Prostate gland (tissue), 2 donors: Measurements from ENCODE around the gene VASN. TPM values are rescaled to one million over a fixed set of nuclear protein-coding genes. Genes with fewer than 3 reads are reported as not detected.
A peak's percentile ranks its signal among the peaks of the same experiment; 100 is the strongest.

Experiments used
- DNase-seq: peaks from one replicate; pipeline ENCODE4 v3.0.0-alpha.2; 2019; ENCODE audit warnings: low spot score
- H3K27ac ChIP-seq, 2 donors: fragments of 200-600 bp; sonication (generic); 2 replicates each; pipeline ENCODE4 v1.5.1; 2017 to 2019
- H3K27me3 ChIP-seq: fragments of 200-600 bp; sonication (generic); replicated peaks from 2 replicates; pipeline ENCODE4 v1.5.1; 2019; ENCODE audit not compliant: insufficient read depth
- H3K36me3 ChIP-seq, 2 donors: fragments of 200-600 bp; sonication (generic); 1 replicate in 1 of 2; 2 replicates in 1 of 2; pipeline versions ENCODE4 v1.5.1 to v1.8.1; 2017 to 2019
- H3K4me1 ChIP-seq: fragments of 200-600 bp; sonication (generic); replicated peaks from 2 replicates; pipeline ENCODE4 v1.5.1; 2019
- H3K4me3 ChIP-seq, 2 donors: fragments of 200-600 bp; sonication (generic); 2 replicates each; pipeline ENCODE4 v1.5.1; 2017 to 2019
- H3K9me3 ChIP-seq: fragments of 200-600 bp; sonication (generic); 2 replicates; pipeline ENCODE4 v1.5.1; 2017
- CTCF ChIP-seq, 4 experiments: fragments of 200-600 bp in 2 of 4; fragments of 450-650 bp in 2 of 4; sonication (generic) in 2 of 4; IDR thresholded peaks; 1 replicate in 3 of 4; 2 replicates in 1 of 4; pipeline ENCODE4 v1.5.1; 2016 to 2019; ENCODE audit warnings: antibody characterized with exemption in 4 of 4, mild to moderate bottlenecking in 2 of 4, moderate library complexity in 2 of 4
- POLR2A ChIP-seq: fragments of 450-650 bp; IDR thresholded peaks from one replicate; pipeline ENCODE4 v1.6.1; 2016; ENCODE audit warnings: antibody characterized with exemption, mild to moderate bottlenecking
- POLR2AphosphoS5 ChIP-seq: sonication (generic); formaldehyde crosslinking; IDR thresholded peaks from one replicate; pipeline ENCODE4 v1.6.1; 2017; ENCODE audit warnings: antibody characterized with exemption
- WGBS: methylation state at CpG from one replicate; pipeline ENCODE4 v1.1.5; 2018; 5-methylcytosine and 5-hydroxymethylcytosine counted together
- intact Hi-C: fragments of 100-400 bp; cut with DNase I; formaldehyde crosslinking; loops from one replicate; pipeline ENCODE4 v1.14.2; 2022
- total RNA-seq, 2 donors: library from RNA; depleted of rRNA; stranded (reverse); fragments of >200 nt; gene quantifications; one replicate each; pipeline ENCODE4 v1.1.0, GENCODE V29; 2016

VASN gene
- total RNA-seq, 2 donors from 2014 or later, result 13.1 to 97.4 TPM

GRCh38 chr16:4407543-4408322 lies 36.1 kb downstream of the VASN start:
- TF ChIP-seq POLR2A (no peak), POLR2AphosphoS5 (no peak), CTCF (IDR thresholded peaks at IDR 0.05) (no peak)
- intact Hi-C loops, result loop anchor here (10.0 kb wide), 1 partner anchor 123 kb away; no protein-coding TSS in a partner anchor
- H3K9me3 ChIP-seq, result no peaks in the 10 kb centered on the region
- H3K27me3 ChIP-seq, result no peaks in the 10 kb centered on the region
- WGBS, result 88% methylated on average over 16 of the region's 22 CpGs
- no peak overlapping the region for H3K4me3 ChIP-seq
- H3K36me3 ChIP-seq, result peaks cover 0 to 7% of the 10 kb centered on the region in 2 donors
- H3K27ac ChIP-seq, result no peak overlapping the region
- peaks cover 11% of the 10 kb centered on the region for H3K4me1 ChIP-seq
- DNase-seq, result no peak

- H3K27me3 ChIP-seq, result no peaks in the 10 kb centered on the region
- H3K4me1 ChIP-seq, result peaks cover 11% of the 10 kb centered on the region
- H3K9me3 ChIP-seq, result no peaks in the 10 kb centered on the region
- no peak overlapping the region for H3K27ac ChIP-seq
- WGBS, result 95% methylated on average over 10 of the region's 10 CpGs
- no peak overlapping the region for H3K4me3 ChIP-seq
- H3K36me3 ChIP-seq, result peaks cover 0 to 7% of the 10 kb centered on the region in 2 donors
- TF ChIP-seq CTCF (IDR thresholded peaks at IDR 0.05) (no peak), POLR2AphosphoS5 (no peak), POLR2A (no peak)
- no peak for DNase-seq
- intact Hi-C loops, result loop anchor here (10.0 kb wide), 1 partner anchor 124 kb away; no protein-coding TSS in a partner anchor
Measured at GRCh38 chr16:4408323-4408690, 36.7 kb downstream of the VASN start.

- intact Hi-C loops, result loop anchor here (10.0 kb wide), 1 partner anchor 125 kb away; no protein-coding TSS in a partner anchor
- Histone ChIP-seq H3K36me3 (peaks cover 0 to 7% of the 10 kb centered on the region in 2 donors), H3K4me3 (no peak overlapping the region), H3K27me3 (no peaks in the 10 kb centered on the region), H3K27ac (no peak overlapping the region), H3K4me1 (peaks cover 11% of the 10 kb centered on the region), H3K9me3 (no peaks in the 10 kb centered on the region)
- WGBS, result 58% methylated on average over 19 of the region's 19 CpGs
- no peak for DNase-seq
- TF ChIP-seq POLR2AphosphoS5 (peak; percentile 28), POLR2A (no peak), CTCF (IDR thresholded peaks at IDR 0.05) (no peak)
Measured at GRCh38 chr16:4409081-4409932, 37.7 kb downstream of the VASN start.

- Histone ChIP-seq H3K27me3 (no peaks in the 10 kb centered on the region), H3K4me1 (peaks cover 11% of the 10 kb centered on the region), H3K36me3 (peaks cover 0 to 7% of the 10 kb centered on the region in 2 donors), H3K9me3 (no peaks in the 10 kb centered on the region), H3K27ac (no peak overlapping the region), H3K4me3 (no peak overlapping the region)
- intact Hi-C loops, result no loop called here
- WGBS, result 22% methylated on average over 15 of the region's 15 CpGs
- DNase-seq, result peak; percentile 82
- TF ChIP-seq POLR2AphosphoS5, result peak; percentile 81
- TF ChIP-seq CTCF (IDR thresholded peaks at IDR 0.05), result no peak
- TF ChIP-seq POLR2A, result no peak
Measured at GRCh38 chr16:4410335-4411075, 38.9 kb downstream of the VASN start.
